Ovary (tissue), 3 donors: Measurements from ENCODE around the gene RPS6KA4.

Experiments used
- CTCF ChIP-seq, 3 donors: fragments of 450-650 bp in 2 of 3; fragments of 200-600 bp in 1 of 3; IDR thresholded peaks; one replicate each; pipeline versions ENCODE4 v1.5.1 to v1.8.0; 2016 to 2022; ENCODE audit warnings: antibody characterized with exemption in 3 of 3, mild to moderate bottlenecking in 1 of 3
- EP300 ChIP-seq: sonication (generic); formaldehyde crosslinking; IDR thresholded peaks from one replicate; pipeline ENCODE4 v1.6.1; 2017; ENCODE audit warnings: antibody characterized with exemption
- POLR2A ChIP-seq: fragments of 450-650 bp; IDR thresholded peaks from one replicate; pipeline ENCODE4 v1.6.1; 2017; ENCODE audit warnings: antibody characterized with exemption, mild to moderate bottlenecking, moderate library complexity
- donor health status: DM: no; HTN: no; CAD: no.

GRCh38 chr11:64362339-64362738, 3.4 kb downstream of the RPS6KA4 start:
- TF ChIP-seq CTCF (IDR thresholded peaks at IDR 0.05) = no peak
- TF ChIP-seq POLR2A = no peak
- no peak for TF ChIP-seq EP300
